GM21529 (cell line): ENCODE data around the gene MYG1.
A peak's percentile ranks its signal among the peaks of the same experiment; 100 is the strongest.
"Not testable (repeated sequence)": the region's sequence is repeated elsewhere in the genome, so short reads cannot be mapped to it uniquely, and the experiment has no call there.

Source experiments
- ATAC-seq: cut with Tn5 transposase; IDR thresholded peaks from one replicate; pipeline ENCODE4 v1.9.1; 2021; ENCODE audit not compliant: unreplicated experiment

The MYG1 gene

DNA sequence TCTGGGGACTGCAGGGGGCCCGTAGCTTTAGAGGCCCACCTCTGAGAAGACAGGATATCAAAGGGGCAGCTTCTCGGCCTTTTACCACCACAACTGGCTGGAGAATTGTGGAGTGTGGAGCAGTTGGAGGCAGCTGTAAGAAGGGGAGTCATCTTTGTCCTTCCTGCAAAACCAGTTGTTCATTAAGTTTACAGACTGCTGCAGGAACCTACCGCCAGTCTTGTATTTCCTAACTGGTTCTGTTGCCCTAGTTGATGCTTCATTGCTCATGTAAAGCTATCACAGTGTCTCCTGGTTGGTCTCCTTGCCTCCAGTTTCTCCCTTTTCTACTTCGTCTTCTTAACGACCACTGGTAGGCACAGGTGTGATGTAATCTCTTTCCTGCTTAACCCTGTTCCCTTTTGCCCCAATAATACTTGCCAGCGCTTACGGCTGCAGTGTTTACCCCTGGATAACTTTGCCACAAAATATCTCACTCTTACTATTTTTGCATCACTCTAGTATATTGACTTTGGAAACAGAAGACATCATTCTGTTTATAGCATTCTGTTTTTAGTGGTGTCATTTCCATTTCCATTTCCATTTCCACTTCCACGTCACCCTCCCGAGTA lies 19.5 kb upstream of the MYG1 start:
- ATAC-seq = no peak

DNA sequence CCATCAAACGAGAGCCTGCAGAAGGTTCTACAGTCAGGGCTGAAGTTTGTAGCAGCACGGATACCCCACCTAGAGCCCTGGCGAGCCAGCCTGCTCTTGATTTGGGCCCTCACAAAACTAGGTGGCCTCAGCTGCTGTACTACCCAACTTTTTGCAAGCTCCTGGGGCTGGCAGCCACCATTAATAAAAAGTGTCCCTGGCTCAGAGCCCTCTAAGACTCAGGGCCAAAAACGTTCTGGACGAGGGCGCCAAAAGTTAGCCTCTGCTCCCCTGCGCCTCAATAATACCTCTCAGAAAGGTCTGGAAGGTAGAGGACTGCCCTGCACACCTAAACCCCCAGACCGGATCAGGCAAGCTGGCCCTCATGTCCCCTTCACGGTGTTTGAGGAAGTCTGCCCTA lies 13.0 kb upstream of the MYG1 start:
- no peak for ATAC-seq

DNA sequence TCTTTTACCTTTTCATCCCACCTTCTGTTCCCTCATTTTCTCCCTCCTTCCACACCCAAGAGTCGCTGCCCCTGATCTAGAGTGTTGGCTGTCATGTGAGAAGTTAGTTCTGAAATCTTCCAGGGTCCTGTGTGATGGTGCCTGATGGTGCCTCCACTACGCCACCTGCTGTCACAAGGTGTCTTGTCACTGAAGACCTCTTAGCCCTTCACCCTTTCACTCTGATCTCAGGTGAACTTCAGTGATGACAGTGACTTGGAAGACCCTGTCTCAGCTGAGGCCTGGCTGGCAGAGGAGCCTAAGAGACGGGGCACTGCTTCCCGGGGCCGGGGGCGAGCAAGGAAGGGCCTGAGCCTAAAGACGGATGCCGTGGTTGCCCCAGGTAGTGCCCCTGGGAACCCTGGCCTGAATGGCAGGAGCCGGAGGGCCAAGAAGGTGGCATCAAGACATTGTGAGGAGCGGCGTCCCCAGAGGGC lies 11.7 kb upstream of the MYG1 start:
- no peak for ATAC-seq

DNA sequence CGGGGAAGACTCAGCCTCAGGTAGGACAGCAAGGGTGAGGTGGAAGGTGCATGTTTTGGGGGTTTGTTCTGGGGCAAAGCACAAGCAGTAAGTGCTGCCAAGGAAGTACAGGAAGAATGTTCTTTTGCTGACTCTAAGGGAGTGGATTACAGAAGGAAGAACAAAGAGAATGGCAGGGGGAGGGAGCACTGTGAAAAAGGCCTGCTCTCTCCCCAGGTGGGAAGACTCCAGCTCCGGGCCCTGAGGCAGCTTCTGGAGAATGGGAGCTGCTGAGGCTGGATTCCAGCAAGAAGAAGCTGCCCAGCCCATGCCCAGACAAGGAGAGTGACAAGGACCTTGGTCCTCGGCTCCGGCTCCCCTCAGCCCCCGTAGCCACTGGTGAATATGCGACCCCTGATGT lies 11.2 kb upstream of the MYG1 start:
- ATAC-seq = no peak

DNA sequence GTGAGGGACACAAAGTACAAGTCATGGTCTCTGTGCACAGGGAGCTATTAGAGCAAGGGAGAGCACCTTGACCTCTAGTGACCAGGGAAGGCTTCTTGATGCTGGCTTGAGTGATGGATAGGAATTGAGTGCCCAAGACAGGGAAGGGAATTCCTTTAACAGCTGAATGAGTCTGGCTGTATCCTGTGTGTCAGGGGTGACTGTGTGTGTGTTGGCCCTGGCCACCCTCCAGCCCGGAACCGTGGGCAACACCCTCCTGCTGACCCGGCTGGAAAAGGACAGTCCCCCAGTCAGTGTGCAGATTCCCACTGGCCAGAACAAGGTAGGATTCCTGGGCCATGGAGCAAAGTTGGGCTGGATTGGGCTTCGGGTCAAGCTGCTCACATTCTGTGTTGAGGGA lies 9.6 kb upstream of the MYG1 start:
- no peak for ATAC-seq

DNA sequence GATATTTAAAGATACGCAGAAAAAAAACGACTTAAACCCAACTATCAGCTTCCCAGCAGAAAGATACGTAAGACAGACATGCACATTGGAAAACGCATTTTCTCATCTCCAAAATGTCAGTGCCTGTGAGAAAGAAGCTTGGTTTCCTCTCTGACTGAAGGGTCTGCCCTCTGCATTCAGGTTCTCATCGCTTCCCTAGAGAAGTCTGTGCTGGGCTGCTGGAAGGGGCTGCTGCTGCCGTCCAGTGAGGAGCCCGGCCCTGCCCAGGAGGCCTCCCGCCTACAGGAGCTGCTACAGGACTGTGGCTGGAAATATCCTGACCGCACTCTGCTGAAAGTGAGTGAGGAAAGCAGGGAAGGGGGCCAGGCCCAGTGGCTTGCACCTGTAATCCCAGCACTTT lies 8.8 kb upstream of the MYG1 start:
- ATAC-seq = no peak

DNA sequence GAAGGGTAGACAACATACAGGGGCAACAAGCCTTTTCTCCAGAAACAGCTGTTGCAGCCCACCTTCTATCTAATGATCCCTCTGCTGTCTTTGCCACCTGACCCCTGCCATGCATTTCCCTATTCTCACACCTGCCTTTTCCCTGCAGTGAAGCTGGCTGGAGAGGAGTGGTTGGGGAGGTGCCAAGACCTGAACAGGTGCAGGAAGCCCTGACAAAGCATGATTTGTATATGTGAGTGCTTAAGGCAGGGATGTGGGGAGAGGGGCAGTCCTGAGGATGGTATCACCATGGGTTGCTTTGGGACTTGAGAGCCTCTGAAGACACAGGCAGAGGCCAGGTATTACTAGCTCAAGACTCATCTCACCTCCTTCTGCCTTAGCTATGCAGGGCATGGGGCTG lies 7.1 kb upstream of the MYG1 start:
- no peak for ATAC-seq

DNA sequence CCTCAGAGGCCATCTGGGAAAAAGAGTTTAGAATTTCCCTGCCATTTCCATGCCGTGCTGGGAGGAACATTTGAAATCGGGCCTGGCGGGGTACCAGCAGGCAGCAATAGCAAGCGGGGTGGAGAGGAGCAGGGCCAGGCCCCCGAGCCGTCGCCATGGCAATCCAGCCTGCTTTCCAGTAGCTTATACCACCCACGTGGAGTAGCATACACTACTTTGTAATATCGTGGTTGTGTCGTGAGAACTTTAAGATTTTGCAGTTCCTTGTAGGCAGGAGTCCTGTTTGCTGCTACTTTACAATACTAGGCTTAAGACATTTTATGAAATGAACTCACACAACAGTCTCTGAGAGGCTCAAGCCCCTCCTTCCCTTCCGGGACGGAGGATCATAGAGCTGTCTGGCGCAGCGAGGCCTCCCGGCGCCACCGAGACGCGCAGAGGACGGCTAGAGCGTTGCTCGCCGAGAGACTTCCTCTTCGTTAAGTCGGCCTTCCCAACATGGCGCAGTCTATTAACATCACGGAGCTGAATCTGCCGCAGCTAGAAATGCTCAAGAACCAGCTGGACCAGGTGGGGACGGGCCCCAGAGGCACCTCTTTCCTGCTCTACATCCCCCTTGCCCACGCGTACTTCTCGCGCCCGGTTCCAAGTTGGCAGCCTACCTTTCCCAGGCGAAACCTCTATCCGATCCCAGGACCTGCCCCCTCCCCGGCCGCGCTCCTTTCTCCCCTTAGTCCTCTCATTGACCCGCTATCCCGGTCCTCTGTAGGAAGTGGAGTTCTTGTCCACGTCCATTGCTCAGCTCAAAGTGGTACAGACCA lies 4.2 kb upstream of the MYG1 start, which contains the start of gene PFDN5:
TSS of gene PFDN5 (plus strand) at position 473 of the 821 bp plus-strand sequence. CDS start at position 499, 26 bp downstream.
- peak; percentile 84 for ATAC-seq

DNA sequence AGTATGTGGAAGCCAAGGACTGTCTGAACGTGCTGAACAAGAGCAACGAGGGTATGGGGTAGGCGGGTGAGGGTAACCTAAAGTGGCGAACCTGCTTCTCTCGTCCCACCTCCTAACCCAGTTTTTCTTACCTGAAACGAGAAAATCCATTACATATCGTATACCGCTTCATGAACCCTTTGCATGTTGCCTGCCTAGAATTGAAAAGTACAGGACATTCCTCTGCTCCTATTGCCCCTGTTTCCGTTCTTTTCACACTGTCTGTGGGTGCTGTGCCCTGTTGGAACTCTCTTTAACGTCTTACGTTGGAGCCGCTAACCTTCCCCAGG lies 3.6 kb upstream of the MYG1 start:
- no peak for ATAC-seq

DNA sequence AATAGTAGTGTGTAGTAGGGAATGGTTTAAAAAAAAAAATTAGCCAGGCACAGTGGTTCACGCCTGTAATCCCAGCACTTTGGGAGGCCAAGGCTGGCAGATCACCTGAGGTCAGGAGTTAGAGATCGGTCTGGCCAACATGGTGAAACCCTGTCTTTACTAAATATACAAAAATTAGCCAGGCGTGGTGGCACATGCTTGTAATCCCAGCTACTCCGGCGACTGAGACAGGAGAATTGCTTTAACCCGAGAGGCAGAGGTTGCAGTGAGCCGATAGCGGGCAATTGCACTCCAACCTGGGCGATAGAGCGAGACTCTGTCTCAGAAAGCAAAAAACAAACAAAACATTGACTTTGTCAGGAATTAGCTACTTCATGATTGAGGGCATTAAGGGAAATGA lies 2.4 kb upstream of the MYG1 start:
- not testable (repeated sequence) for ATAC-seq

DNA sequence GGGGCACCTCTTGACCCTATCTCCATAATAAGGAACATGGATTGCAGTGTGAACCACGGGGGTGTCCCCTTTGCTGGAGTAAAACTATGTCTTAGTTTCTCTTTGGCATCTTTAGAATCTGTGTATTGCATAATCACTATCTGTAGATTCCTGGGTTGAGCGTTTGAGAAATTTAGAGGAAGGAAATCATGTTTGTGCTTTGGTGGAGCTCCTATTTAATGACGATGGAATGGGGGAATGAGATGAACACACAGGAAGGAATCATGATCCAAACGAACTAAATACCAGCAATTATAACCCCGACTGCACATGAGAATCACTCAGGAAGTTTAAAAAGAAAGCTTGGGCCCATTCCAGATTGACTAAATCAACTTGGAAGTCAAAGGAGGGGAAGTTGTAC lies 1.3 kb upstream of the MYG1 start:
- no peak for ATAC-seq

DNA sequence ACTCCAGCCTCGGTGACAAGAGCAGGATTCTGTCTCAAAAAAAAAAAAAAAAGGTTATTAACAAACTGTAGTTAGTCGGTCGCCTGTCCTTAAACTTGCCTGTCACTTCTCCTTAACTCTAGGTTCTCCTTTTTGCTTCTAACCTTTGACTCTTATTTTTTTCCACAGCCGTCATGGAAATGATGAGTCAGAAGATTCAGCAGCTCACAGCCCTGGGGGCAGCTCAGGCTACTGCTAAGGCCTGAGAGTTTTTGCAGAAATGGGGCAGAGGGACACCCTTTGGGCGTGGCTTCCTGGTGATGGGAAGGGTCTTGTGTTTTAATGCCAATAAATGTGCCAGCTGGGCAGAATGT lies 418 bp upstream of the MYG1 start:
- ATAC-seq = no peak

DNA sequence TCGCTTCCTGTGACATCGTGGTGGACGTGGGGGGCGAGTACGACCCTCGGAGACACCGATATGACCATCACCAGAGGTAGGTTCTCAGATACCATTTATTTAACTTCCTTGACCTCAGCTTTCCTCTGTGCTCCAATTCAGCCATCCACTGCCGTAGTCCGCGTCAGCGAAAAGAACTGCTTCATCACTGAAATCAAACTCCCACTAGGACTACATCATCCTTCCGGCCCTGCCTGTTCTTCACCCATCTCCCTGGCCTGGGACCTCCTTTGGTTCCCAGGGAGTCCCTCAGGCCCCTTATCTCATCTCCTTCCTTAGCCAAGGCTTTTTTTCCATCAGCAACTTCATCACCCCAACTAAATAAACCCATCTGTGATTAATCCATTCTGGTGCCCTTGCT lies 692 bp downstream of the MYG1 start:
- ATAC-seq = no peak

DNA sequence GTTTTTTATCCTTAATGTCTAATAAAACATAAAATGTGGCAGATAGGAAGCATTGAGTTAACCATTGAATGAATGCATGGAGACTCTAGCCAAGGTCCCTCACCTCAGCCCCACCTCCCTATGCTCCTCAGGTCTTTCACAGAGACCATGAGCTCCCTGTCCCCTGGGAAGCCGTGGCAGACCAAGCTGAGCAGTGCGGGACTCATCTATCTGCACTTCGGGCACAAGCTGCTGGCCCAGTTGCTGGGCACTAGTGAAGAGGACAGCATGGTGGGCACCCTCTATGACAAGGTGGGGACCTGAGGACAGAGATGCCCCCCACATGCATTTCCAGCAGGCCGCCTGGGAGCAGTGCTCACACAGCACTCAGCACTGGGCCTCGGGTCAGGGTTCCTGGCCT lies 3.4 kb downstream of the MYG1 start:
- ATAC-seq = no peak

DNA sequence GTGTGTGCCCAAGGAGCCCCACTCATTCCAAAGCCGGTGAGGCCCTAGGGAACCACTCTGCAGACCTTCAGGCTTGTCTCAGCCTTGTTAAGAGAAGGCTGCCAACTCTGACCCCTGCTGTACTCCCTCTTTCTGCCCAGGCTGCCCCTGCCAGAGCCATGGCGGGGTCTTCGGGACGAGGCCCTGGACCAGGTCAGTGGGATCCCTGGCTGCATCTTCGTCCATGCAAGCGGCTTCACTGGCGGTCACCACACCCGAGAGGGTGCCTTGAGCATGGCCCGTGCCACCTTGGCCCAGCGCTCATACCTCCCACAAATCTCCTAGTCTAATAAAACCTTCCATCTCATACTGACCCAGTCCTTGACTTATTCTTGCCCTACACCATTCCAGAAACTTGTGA lies 7.3 kb downstream of the MYG1 start:
- no peak for ATAC-seq

DNA sequence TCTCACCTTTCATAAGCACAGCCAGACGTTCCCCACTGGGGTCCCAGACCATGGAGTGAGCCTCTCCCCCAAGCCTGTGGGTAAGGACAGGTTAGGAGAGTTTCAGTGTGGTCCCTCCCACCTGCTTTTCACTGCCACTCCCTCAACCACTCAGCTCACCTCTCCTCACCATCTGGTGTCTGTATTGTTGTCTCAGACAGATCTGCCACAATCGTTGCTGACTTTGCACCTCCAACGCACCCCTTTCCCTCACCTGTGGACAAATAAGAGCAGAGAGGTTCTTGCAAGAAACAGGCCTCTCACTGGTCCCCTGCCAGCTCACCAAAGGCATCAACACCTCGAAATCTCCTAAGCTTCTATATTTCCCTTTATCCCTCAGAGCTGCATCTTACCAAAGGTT lies 8.8 kb downstream of the MYG1 start:
- no peak for ATAC-seq

DNA sequence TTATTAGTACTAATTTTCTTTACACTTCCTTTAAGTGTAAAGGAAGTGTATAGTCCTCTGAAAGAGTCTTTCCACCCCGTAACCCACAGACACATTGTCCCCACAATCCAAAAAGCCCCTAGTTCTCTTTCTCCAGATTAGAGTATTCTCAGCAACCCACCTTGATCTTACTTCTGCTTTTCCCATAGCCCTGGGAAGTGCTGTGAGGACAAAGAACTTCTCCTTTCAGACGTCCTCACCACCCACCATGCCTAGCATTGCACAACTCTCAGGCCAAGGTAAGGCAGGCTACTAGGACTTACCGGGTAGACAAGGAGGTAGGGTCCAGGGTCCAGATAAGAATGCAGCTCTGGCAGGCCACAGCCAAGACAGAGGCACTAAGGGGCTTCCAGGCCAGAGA lies 14.5 kb downstream of the MYG1 start:
- ATAC-seq = no peak

DNA sequence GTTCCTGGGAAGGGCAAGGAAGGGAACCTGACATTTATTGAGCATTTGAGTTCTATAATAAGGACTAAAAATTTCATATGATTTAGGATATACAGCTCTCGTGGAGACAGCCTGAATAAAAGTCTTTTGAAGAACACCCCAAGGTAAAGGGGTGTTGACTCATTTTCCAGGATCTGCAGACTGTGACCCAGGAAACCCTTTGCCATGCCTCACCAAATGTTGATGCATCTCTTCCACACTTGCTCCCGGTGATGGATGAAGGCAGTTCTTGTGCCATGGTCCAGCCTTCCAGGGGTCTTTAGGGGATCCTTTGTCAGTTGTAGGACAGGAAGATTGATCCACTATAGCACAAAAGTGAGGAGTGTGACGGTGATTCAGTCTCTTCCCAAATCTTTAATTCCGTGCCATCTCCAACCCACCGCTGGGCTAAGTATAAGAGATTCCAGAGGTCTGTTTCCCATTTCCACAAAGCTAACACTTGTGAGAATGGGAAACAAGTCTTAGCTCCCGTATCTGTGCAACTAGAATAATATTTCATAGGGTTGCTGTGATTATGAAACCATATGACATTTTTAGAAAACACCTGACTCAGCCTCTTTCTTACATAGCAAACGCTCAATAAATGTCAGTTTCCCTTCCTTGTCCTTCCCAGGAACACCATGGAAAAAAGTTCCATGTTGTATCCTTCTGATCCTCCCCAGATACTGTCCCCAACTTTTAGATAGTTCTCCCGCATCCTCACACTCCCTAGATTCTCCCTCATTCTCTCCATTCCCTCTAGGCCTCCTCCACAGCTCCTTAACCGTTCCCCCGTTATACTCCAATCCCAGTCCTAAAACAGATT lies 21.1 kb downstream of the MYG1 start:
- no peak for ATAC-seq

DNA sequence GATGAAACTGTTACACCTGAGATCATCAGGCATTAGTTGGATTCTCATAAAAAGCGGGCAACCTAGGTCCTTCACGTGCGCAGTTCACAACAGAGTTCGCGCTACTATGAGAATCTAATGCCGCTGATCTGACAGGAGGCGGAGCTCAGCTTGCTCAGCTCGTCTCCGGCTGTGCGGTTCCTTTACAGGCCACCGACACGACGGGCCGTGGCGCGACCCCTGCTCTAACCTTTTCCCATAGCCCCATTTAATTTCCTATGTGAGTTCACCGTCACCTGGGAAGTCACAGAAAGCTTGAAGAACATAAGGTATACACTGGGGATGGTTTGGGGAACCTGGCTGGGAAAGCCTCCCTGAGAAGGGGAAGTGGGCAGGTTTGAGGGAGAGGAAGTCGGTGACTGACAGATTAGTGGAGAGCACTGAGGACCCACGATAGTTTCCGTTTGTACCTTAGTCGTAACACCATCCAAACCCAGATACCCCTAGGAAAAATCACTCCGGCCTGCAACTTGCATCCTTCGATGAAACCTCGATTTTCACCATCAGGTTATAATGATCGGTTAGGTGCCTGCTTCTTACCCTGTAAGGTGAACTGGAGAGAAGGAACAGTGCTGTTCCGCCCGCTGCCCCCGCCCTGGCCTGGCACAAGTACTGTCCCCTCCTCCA lies 24.8 kb downstream of the MYG1 start:
- peak; percentile 36 for ATAC-seq

DNA sequence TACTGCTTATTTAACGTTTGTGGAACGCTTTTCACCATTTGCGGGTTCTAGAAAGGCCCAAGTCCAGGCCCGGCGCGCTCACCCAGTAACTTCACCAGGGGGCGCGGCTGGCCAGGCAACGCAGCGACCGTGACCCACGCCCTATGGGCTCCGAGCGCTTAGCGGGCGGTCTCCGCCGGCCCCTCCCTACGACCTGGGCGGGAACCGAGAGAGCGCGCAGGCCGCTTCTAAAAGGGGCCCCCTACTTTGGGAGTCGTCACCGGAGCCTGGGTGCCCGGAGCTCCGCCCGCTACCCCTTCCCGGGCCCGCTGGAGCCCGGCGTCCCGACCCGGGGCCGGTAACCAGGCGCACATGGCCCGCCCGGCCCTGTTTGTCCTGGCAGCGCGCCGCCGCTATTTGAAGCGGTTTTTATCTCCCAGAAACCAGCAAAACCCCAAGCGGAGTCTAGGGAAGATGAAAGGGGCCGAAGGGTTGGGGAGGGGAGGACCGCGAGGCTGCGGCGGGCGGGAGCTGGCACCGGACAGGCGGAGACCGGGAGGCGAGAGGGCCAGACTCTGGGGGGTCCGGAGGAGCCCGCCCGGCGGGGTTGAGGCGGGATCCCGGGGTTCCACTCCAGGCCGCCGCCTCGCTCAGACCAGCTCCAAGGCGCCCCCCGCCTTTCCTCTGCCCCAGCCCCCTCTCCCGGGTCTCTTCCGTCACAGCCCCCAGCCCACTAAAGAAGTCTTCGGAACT lies 25.4 kb downstream of the MYG1 start:
- ATAC-seq = peak; percentile 59
